Heart left ventricle (tissue), 13 donors: ENCODE measurements around the gene CTDP1.

ENCODE experiments used
- POLR2A ChIP-seq, 2 donors: fragments of 450-650 bp; IDR thresholded peaks; one replicate each; pipeline ENCODE4 v1.6.1; 2017; ENCODE audit warnings: antibody characterized with exemption in 2 of 2, mild to moderate bottlenecking in 2 of 2, moderate library complexity in 2 of 2
- TF ChIP-seq, protein P1 (sequence below), 12 donors: fragments of 200-600 bp; sonication (generic) in 4 of 12; IDR thresholded peaks; one replicate each; pipeline versions ENCODE4 v1.5.0 to v1.8.0; 2018 to 2022; ENCODE audit warnings: antibody characterized with exemption in 12 of 12, mild to moderate bottlenecking in 5 of 12
- donor health status: ischemic (EF 13 %, LVEDD 7.1; RV severe dilation, severe dysfunction).
- donor health status: DM: no; HTN: yes; CAD: no.
- donor health status: DM: no; HTN: no; CAD: no.
- donor health status: ischemic (EF 25% LVEDD 6.9; RV normal size, moderate dysfunction).
- donor health status: ischemic (EF 25% LVEDD 5.7; RV mildly dilated, moderate dysfunction).
- donor health status: ischemic (EF 35%, LVEDD 5.7; RV mildly dilated, moderate dysfunction).
- donor health status: nonischemic (EF 11% LVEDD 7.7; RV severe dilation, severe dysfunction).
- donor health status: DM: yes; HTN: yes; CAD: no.
- donor health status: PGD.
- donor health status: ischemic (EF 29% LVEDD 5.4; RV normal size, mild dysfunction).
- donor health status: nonischemic (EF 23%, LVEDD 6.1; RV moderate dilation, normal function).

DNA sequence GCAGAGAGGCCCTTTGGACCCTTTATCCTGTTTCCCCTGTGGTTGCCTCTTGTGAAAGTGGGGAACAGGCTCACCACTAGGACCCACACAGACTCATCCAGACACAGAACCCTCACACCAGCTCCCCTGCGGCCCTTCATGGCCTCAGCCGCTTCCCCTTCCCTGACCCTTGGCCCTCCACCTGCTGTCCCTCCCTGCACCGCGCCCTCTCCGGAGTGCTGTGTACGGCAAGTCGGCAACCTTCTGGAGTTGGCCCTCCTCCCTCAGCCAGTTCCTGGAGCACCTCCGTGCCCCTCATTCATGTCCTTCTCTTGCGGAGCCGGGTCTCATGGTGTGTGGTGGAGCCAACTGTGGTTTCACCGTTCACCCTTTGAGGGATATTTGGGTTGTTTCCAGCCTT, 44.0 kb downstream of the CTDP1 start:
- TF ChIP-seq, protein P1, sequence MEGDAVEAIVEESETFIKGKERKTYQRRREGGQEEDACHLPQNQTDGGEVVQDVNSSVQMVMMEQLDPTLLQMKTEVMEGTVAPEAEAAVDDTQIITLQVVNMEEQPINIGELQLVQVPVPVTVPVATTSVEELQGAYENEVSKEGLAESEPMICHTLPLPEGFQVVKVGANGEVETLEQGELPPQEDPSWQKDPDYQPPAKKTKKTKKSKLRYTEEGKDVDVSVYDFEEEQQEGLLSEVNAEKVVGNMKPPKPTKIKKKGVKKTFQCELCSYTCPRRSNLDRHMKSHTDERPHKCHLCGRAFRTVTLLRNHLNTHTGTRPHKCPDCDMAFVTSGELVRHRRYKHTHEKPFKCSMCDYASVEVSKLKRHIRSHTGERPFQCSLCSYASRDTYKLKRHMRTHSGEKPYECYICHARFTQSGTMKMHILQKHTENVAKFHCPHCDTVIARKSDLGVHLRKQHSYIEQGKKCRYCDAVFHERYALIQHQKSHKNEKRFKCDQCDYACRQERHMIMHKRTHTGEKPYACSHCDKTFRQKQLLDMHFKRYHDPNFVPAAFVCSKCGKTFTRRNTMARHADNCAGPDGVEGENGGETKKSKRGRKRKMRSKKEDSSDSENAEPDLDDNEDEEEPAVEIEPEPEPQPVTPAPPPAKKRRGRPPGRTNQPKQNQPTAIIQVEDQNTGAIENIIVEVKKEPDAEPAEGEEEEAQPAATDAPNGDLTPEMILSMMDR (IDR thresholded peaks at IDR 0.05) = no peak
- TF ChIP-seq POLR2A (IDR thresholded peaks at IDR 0.05) = no peak
